ENCODE measurements around the gene TFF2.

The TFF2 gene

DNA sequence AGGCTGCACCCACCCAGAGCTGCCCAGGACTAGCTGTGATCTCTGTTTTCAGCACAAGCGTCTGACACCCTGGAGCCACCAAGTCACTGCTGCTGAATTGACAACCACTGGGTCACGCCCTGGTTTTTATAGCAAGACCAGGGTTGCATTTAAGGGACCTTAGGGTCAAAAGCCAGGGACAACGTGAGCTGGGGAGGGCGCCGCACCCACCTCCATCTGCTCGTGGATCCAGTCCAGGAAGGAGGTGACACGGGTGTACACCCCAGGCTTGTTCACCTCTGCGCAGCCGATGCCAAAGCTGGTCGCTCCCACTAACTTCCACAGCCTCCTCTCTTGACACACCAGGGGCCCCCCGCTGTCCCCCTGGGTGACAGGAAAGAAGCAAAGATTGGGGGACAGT is 24.7 kb upstream of the TFF2 start (continued):
- no peak for TF ChIP-seq SNAI2 (CRISPR knock-in tag; IDR thresholded peaks at IDR 0.05)

DNA sequence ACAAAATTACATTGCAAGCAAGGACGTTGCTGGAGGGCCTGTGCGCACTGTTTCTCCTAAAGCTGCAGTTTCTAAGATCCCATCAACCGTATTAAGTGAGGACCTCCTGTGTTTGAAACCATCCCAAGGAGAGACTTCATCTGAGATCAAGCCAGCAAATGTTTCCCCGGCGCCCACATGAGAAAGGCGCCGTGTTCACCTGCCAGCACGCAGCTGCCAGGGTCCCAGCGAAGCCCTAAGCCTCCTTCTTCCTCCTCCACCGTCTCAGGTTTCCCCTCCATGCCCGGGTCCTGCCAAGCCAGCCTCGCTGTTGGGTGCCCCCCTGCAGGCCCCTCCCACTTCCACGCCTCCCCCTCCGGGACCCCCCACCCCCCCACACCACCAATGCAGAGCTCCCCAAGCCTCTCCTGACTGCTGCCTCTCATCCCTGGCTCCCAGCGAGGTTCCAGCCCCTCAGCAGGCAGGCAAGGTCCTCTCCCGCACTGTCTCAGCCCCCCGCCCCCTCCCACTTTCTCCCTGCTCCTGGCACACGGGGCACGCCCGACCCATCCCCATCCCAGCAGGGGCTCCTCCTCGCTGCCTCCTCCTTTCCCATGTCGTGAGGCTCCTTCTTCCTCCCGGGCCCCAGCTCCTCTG is 24.2 kb upstream of the TFF2 start:
- TF ChIP-seq ZFP3 (CRISPR knock-in tag; IDR thresholded peaks at IDR 0.05) (no peak), ZFP30 (CRISPR knock-in tag; IDR thresholded peaks at IDR 0.05) (no peak), ARNTL (CRISPR knock-in tag; IDR thresholded peaks at IDR 0.05; ENCODE audit: borderline replicate concordance, low read depth) (no peak), ESRRG (CRISPR knock-in tag; IDR thresholded peaks at IDR 0.05) (no peak), GLIS3 (CRISPR knock-in tag; IDR thresholded peaks at IDR 0.05) (no peak), BACH2 (CRISPR knock-in tag; IDR thresholded peaks at IDR 0.05; ENCODE audit: borderline replicate concordance) (no peak), TOX (CRISPR knock-in tag; IDR thresholded peaks at IDR 0.05; ENCODE audit: borderline replicate concordance) (no peak), SNAI2 (CRISPR knock-in tag; IDR thresholded peaks at IDR 0.05) (no peak), TCF4 (CRISPR knock-in tag; IDR thresholded peaks at IDR 0.05; ENCODE audit: borderline replicate concordance) (no peak), ZNF8 (CRISPR knock-in tag; IDR thresholded peaks at IDR 0.05) (no peak), PPARA (CRISPR knock-in tag; IDR thresholded peaks at IDR 0.05; ENCODE audit: borderline replicate concordance) (no peak), ZC3H10 (CRISPR knock-in tag; IDR thresholded peaks at IDR 0.05) (no peak)
- TF ChIP-seq, protein P1, sequence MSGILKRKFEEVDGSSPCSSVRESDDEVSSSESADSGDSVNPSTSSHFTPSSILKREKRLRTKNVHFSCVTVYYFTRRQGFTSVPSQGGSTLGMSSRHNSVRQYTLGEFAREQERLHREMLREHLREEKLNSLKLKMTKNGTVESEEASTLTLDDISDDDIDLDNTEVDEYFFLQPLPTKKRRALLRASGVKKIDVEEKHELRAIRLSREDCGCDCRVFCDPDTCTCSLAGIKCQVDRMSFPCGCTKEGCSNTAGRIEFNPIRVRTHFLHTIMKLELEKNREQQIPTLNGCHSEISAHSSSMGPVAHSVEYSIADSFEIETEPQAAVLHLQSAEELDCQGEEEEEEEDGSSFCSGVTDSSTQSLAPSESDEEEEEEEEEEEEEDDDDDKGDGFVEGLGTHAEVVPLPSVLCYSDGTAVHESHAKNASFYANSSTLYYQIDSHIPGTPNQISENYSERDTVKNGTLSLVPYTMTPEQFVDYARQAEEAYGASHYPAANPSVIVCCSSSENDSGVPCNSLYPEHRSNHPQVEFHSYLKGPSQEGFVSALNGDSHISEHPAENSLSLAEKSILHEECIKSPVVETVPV (CRISPR knock-in tag; IDR thresholded peaks at IDR 0.05): no peak
- TF ChIP-seq, protein P2, sequence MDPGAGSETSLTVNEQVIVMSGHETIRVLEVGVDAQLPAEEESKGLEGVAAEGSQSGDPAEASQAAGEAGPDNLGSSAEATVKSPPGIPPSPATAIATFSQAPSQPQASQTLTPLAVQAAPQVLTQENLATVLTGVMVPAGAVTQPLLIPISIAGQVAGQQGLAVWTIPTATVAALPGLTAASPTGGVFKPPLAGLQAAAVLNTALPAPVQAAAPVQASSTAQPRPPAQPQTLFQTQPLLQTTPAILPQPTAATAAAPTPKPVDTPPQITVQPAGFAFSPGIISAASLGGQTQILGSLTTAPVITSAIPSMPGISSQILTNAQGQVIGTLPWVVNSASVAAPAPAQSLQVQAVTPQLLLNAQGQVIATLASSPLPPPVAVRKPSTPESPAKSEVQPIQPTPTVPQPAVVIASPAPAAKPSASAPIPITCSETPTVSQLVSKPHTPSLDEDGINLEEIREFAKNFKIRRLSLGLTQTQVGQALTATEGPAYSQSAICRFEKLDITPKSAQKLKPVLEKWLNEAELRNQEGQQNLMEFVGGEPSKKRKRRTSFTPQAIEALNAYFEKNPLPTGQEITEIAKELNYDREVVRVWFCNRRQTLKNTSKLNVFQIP (CRISPR knock-in tag; IDR thresholded peaks at IDR 0.05; ENCODE audit: borderline replicate concordance, low read depth): no peak
- TF ChIP-seq, protein P3, sequence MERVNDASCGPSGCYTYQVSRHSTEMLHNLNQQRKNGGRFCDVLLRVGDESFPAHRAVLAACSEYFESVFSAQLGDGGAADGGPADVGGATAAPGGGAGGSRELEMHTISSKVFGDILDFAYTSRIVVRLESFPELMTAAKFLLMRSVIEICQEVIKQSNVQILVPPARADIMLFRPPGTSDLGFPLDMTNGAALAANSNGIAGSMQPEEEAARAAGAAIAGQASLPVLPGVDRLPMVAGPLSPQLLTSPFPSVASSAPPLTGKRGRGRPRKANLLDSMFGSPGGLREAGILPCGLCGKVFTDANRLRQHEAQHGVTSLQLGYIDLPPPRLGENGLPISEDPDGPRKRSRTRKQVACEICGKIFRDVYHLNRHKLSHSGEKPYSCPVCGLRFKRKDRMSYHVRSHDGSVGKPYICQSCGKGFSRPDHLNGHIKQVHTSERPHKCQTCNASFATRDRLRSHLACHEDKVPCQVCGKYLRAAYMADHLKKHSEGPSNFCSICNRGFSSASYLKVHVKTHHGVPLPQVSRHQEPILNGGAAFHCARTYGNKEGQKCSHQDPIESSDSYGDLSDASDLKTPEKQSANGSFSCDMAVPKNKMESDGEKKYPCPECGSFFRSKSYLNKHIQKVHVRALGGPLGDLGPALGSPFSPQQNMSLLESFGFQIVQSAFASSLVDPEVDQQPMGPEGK (CRISPR knock-in tag; IDR thresholded peaks at IDR 0.05; ENCODE audit: borderline replicate concordance): no peak
- TF ChIP-seq, protein P4, sequence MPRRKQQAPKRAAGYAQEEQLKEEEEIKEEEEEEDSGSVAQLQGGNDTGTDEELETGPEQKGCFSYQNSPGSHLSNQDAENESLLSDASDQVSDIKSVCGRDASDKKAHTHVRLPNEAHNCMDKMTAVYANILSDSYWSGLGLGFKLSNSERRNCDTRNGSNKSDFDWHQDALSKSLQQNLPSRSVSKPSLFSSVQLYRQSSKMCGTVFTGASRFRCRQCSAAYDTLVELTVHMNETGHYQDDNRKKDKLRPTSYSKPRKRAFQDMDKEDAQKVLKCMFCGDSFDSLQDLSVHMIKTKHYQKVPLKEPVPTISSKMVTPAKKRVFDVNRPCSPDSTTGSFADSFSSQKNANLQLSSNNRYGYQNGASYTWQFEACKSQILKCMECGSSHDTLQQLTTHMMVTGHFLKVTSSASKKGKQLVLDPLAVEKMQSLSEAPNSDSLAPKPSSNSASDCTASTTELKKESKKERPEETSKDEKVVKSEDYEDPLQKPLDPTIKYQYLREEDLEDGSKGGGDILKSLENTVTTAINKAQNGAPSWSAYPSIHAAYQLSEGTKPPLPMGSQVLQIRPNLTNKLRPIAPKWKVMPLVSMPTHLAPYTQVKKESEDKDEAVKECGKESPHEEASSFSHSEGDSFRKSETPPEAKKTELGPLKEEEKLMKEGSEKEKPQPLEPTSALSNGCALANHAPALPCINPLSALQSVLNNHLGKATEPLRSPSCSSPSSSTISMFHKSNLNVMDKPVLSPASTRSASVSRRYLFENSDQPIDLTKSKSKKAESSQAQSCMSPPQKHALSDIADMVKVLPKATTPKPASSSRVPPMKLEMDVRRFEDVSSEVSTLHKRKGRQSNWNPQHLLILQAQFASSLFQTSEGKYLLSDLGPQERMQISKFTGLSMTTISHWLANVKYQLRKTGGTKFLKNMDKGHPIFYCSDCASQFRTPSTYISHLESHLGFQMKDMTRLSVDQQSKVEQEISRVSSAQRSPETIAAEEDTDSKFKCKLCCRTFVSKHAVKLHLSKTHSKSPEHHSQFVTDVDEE (CRISPR knock-in tag; IDR thresholded peaks at IDR 0.05): no peak
- TF ChIP-seq, protein P5, sequence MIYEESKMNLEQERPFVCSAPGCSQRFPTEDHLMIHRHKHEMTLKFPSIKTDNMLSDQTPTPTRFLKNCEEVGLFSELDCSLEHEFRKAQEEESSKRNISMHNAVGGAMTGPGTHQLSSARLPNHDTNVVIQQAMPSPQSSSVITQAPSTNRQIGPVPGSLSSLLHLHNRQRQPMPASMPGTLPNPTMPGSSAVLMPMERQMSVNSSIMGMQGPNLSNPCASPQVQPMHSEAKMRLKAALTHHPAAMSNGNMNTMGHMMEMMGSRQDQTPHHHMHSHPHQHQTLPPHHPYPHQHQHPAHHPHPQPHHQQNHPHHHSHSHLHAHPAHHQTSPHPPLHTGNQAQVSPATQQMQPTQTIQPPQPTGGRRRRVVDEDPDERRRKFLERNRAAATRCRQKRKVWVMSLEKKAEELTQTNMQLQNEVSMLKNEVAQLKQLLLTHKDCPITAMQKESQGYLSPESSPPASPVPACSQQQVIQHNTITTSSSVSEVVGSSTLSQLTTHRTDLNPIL (CRISPR knock-in tag; IDR thresholded peaks at IDR 0.05; ENCODE audit: low read depth): no peak
- no peak for ATAC-seq

DNA sequence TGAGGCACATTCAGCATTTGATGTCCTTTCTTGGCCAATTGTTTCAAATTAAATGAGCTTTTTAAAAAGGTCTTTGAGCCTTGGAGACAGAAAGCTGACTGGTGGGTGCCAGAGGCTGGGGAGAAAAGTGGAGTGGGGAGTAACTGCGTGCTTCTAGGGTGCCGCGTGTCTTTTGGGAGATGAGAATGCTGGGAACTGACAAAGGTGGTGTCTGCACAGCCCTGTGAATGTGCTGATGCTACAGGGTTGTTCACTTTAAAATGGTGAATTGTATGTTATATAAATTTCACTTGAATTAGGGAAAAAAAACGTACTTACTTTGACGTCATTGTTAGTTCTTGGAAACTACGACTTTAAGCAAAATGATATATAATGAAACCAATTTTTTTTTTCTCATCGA is 23.7 kb upstream of the TFF2 start:
- TF ChIP-seq, protein P4 (CRISPR knock-in tag; IDR thresholded peaks at IDR 0.05): no peak
- TF ChIP-seq, protein P3 (CRISPR knock-in tag; IDR thresholded peaks at IDR 0.05; ENCODE audit: borderline replicate concordance): no peak
- TF ChIP-seq ZNF565 (CRISPR knock-in tag; conservative IDR thresholded peaks at IDR 0.05; ENCODE audit: low read depth) (no peak), ZFP3 (CRISPR knock-in tag; IDR thresholded peaks at IDR 0.05) (no peak)
- no peak for ATAC-seq

All from SK-N-SH treated with all-trans-retinoic acid at 6 μM for 48 hours (cell line).